ENCODE results near the gene EPHX1. TPM values are rescaled to one million over a fixed set of nuclear protein-coding genes. Genes with fewer than 3 reads are reported as not detected.

The EPHX1 gene
- total and polyA plus RNA-seq, 2 donors (not counting 1 experiment from before 2014, with no cell fraction given): 0.75 to 4.2 TPM

- no peak for DNase-seq
- Mint-ChIP-seq H3K27ac (no peak overlapping the region), H3K4me1 (no peaks in the 10 kb centered on the region), H3K9me3 (ENCODE audit: insufficient read depth) (no peaks in the 10 kb centered on the region), H3K27me3 (peaks cover 3% of the 10 kb centered on the region), H3K4me3 (no peak overlapping the region)
- H3K4me1 ChIP-seq (ENCODE audit: control insufficient read depth in 2 of 2, insufficient read depth in 2 of 2, low read length in 2 of 2): peaks cover under 1% of the 10 kb centered on the region in 2 donors
- no peaks in the 10 kb centered on the region for H3K36me3 ChIP-seq (replicated peaks in 1 of 2; ENCODE audit: control extremely low read depth in 1 of 2, control insufficient read depth in 1 of 2, extremely low read depth in 1 of 2, insufficient read depth in 2 of 2, low read length in 1 of 2)
- H3K9ac ChIP-seq (ENCODE audit: low read length): no peak overlapping the region
- no peak overlapping the region for H3K27ac ChIP-seq (ENCODE audit: low read length in 2 of 2)
- H3K4me3 ChIP-seq (ENCODE audit: control extremely low read depth in 1 of 5, extremely low read depth in 1 of 5, insufficient read depth in 1 of 5, low read depth in 2 of 5, low read length in 4 of 5): no peak overlapping the region
- WGBS (ENCODE audit: insufficient coverage): 91% methylated on average over 5 of the region's 6 CpGs
- H3K79me2 ChIP-seq (ENCODE audit: control insufficient read depth, insufficient read depth, low read length): peaks cover under 1% of the 10 kb centered on the region
- ATAC-seq (ENCODE audit: low read depth): no peak
- TF ChIP-seq CTCF (IDR thresholded peaks at IDR 0.05) (no peak), EZH2 (IDR thresholded peaks at IDR 0.05; ENCODE audit: borderline replicate concordance, insufficient read depth, low read depth, low read length, poor library complexity, severe bottlenecking) (no peak)
- no peak overlapping the region for H2AFZ ChIP-seq (ENCODE audit: insufficient read depth, low read depth, low read length, poor library complexity, severe bottlenecking)
- intact Hi-C loops (cut with micrococcal nuclease): no loop called here
- no peak overlapping the region for H3K4me2 ChIP-seq (replicated peaks; ENCODE audit: low read depth, low read length, poor library complexity, severe bottlenecking)
- H3K27me3 ChIP-seq (replicated peaks in 1 of 4; ENCODE audit: control extremely low read depth in 1 of 4, control insufficient read depth in 3 of 4, insufficient read depth in 4 of 4, low read length in 3 of 4): no peaks in the 10 kb centered on the region
- H3K9me3 ChIP-seq (ENCODE audit: control extremely low read depth in 1 of 3, control insufficient read depth in 2 of 3, insufficient read depth in 1 of 3, low read length in 2 of 3): no peaks in the 10 kb centered on the region
- POLR2A ChIA-PET: no interaction called here
- CTCF ChIA-PET: interaction anchor here (0.9 to 3.2 kb wide), 4 partner anchors 8 to 19 kb away, joined by 3 to 11 read pairs (median 4); no protein-coding TSS in a partner anchor
- H4K20me1 ChIP-seq (ENCODE audit: control insufficient read depth, insufficient read depth, low read length, poor library complexity, severe bottlenecking): no peaks in the 10 kb centered on the region
These were observed 80.7 kb downstream of the EPHX1 start for GRCh38 chr1:225890346-225891228.
